Nucleus accumbens (tissue), 56 donors: ENCODE results near the gene RETREG1.

ENCODE experiments used
- DNase-seq, 56 donors: peaks; one replicate each; lab custom pipeline; 2025; lab: John Stamatoyannopoulos, UW

RETREG1 gene

DNA sequence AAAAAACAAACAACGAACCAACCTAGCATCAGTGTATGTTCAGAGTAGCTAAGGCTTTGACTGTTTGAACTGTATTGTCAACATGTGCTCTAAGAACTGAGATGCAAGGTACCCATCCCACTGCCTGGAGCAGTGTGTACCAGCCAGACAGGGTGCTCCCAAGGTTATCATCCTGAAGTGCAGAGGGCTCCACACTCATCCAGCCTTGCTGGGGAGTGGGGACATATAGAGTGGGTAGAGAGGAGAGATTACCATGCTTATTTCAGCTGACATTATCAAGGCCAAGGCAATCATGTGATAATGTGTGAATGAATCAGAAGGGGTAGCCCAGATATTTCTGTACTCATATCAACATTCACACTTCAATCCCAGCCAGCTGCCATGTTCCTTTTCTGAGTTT is 82.5 kb downstream of the RETREG1 start:
- no peak for DNase-seq

DNA sequence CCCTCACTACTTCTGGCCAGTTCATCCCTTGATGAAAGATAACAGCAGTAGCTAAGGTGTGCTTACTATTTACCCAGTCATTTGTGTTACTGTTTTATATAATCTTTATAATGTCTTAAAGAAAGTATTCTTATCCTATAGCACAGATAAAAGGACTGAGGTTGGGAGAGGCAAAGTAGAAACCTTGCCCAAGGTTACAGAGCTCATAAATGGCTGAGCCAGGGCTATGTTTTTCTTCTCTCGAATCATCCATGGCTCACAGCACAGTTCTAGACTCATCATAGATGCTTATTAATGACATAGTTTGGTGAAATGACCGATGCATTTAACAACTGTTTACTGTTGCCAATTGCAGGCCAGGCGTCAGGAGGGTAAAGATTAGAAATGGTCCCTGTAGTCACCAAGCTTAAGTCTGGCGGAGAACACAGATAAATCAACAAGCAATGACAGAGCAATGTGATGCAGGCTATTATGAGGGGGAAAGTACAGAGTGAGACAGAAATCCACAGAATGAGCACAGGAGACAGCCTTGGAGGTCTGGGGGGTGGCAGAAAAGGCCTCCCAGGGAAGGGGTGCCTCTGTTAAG is 85.6 kb downstream of the RETREG1 start:
- no peak for DNase-seq

DNA sequence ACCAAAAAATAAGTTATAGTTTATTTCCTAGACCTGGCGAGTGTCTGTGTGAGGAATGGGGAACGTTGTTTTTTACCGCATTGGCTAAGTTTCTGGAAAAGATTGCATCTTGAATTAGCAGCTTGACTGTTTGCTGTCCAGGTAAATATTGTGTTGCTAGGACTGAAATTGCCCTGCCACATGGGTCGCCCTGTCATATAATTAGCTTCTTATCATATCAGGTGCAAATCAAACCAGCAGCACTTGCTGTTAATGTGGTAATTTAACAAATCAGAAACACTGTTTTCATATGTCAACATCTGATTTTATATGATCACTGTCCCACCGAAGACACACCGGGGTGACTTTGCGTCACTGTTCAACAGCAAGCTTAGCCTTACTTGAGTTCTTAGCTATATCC is 87.5 kb downstream of the RETREG1 start:
- DNase-seq = no peak

DNA sequence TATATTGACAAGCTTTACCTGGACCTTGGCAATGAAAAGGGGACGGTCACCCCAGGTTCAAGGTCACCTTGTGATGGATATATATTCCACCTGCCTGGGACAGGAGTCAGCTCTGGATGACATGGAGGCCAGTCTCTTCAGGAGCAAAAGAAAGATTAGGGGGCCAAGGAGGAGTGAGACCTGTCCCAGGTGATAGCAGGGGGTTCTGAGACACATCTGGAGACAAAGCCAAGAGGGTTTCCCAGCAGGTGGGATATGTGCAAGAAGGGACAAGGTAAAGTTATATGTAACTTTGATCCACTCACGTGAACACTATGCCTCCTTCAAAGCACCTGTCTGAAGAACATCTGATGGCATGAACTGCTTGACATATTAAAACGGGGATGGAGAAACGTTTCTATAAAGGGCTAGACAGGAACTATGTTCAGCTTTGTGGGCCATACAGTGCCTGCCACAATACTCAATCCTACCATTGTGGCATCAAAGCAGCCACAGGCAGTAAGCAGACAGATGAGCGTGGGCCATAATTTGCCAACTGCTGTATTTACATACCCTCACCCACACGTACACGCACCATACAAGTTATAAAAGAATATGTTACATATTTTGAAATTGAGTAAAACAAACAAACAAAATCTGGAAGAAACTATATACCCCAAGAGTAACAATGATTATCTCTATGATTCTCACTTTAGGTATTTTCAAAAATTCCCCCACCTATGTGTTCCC is 88.3 kb downstream of the RETREG1 start:
- DNase-seq = no peak

DNA sequence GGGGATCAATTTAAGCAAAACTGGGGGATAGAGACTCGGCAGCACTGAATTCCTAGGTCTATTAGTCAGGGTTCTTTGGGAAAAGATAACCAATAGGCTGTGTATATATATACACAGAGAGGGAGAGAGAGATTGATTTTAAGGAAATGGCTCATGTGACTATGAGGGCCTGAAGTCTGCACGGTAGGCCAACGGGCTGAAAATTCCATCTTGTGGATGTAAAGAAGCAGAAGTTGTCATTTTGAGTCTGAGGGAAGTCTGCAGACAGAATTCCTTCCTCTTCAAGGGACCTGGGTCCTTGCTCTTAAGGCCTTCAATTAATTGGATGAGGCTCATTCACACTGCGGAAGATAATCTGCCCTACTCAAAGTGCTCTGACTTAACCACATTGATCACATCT is 91.1 kb downstream of the RETREG1 start:
- DNase-seq = no peak

DNA sequence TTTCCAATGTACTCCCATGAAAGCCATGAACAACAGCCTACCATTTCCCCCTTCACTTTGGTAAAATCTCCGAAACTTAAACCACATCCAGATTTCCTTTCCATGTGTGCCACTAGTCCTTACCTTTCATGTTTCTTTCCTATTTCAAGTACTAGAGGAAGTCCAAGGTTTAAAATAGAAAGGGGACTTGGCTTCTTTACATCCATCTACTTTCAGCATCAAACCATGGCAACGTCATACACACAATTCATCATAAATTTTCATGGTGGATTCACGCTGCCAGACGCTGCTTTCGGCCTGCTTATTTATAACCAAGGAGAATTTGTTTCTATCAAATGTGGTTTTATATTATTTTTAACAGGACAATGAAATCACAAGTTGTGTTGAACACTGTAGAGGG is 92.5 kb downstream of the RETREG1 start:
- no peak for DNase-seq

DNA sequence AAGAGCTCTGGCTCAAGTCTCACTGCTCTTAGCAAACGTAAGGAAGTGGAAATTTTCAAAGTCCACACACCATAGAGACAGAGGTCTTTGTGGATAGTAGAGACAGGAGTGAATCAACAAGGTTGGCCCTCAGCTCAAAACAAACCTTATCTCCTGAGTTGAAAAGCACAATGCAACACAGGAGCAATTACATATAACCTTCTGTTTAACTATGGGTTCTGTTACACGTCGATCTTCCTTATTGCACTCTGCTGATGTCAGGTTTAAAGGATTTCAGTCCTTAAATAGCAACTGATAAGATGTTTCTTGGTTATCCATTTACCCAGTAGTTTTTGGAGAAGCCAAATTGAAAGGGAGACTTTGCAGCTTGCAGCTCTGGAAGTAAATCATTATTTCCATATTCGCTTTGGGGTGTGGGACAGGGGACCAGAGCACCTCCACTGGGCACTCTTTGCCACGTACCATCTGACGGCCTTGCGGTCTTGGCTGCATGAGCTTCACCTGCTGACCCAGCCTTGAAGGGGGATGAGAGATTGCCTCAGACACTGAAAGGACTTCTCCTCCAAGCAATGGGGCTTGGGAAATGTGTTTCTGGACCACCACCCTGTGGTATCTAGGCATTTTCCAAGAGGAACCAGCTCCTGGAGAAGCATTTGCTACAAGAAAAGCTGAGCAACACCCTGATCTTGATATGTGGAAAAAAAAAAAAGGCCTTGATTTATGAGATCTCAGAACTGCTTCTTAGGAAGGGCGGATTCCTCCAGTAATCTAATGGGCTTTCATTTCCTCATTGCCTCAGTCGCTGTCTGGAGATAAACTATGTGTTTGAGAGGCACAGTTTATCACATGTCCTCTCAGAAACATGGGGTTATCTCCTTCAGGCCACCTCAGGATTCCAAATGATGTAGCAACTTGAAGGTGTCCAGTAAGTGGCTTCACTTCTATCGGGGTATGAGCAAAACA is 95.0 kb downstream of the RETREG1 start:
- no peak for DNase-seq

DNA sequence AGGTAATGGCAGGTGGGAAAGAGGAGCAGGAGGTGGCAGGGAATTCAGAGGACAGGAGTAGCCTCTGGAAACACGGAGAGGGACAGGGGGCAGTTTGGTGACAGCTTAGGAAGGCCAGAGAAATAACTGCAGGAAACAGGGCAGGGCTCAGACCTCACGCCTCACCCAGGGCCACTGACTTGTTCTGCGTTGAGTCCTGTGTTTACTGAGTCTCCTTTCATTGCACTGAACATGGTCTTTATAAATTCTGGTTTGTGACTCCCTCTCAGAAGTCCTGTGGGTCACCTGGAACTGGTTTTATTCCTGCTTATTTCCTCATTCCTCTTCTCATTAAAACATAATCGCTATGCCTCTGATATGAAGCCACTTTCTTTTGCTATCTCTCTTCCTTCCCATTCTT is 96.0 kb downstream of the RETREG1 start:
- DNase-seq = no peak

DNA sequence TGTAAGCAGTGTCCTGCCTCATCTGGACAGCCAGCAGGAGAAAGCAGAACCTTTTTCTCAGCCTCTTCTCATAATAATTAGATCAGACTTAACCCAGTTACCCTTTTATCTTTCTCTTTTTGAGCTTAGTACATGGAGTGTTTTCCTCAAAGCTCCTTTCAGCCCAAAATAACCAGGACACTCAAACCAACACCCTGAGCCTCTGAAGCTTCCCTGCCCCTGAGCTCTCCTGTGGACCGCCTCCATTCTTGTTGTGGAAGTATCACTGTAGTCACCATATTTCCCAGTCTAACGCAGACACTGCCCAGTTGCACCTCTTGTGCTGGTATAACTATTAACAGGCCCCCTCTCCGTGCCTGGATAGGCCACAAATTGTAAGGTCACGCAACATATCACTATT is 97.4 kb downstream of the RETREG1 start:
- DNase-seq = no peak

DNA sequence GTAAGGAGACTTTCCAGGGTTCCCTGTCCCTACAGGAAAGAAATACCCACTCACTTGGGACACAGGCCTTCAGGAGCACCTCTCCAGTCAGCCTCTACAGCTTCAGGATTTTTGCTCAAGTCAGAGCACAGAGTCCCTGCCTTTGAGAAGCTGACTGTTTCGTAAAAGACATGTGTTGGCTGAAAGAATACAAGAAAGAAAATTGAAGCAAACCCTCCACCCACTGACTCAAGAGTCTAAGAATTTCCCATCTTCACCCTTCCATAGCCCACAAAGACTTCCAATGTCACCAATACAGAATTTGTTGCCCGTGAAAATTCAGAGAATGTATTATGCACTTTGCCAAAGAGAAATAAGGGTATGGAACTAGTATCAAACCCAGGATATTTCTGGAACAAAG is 98.2 kb downstream of the RETREG1 start:
- DNase-seq = no peak

DNA sequence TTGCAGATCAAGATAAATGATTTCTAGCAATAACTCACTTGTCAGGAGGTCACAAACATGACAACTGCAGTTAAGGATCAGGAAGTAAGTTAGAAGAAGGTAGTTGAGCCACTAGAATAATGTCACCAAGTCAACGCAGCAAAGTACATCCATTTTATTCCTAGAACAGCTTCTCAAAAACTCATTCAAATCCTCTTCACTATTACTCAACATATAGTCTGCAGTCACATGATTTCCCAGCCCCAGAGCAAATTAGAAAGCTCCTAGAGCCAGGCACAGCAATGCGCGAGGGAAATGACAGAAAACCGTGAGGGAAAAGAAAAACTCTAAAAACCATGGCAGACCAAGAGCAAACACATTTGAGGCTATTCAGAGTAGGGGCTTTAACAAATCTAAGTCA is 101.3 kb downstream of the RETREG1 start:
- no peak for DNase-seq

DNA sequence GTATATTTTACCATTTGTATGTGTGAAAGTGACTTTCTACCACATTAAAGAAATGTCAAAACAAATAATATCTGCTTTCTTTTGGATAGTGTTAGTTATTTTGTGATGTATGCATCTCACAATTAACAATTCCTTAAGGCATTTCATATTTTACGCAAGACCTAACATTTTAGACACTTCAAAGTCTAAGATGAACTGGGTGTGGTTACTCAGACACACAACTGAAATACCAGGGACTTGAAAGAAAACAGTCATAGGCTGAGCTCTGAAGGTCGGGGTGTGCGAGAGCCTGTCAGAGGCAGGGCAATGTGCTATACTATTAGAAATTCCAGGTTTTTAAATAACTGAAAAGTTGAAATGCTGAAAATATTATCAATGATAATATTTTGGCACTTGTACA is 106.7 kb downstream of the RETREG1 start:
- no peak for DNase-seq

DNA sequence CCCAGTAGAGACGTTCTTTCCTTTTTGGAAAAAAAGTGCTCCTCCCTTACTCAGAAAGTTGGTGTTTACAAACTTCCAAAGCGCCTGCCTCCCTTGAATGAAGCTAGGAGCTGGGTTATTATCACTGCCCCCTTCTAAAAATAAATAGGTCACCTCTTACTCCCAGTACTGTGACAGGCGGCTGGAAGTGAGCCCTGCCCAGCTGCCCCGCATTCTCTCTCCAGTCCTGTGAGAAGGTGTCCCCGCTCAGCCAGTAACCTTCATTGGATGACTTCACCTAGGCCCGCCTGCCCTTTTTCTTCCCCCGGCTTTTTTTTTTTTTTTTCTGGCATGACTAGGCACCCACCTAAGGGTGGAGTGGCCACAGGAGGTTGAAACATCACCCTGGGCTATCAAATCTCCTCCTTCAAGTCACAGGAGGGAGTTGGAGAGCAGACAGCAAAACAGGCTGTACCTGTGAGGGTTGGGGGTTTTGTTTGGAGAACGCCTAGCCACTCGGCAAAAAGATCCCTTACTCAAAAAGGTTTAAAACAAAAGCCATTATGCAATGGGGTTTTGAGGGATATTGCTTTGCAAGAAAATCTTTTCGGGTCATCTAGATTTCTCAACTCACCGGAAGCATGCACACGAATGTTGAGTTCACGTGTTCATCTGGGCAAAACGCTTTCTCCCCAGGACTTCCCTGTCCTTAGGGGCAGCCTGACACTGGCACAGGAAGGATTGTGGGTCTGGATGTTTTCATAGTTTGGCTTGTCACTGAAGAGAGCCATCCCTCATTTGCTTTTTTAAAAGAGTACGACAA is 107.9 kb downstream of the RETREG1 start:
- DNase-seq = peak in 1 of 56 donors; percentile 6

DNA sequence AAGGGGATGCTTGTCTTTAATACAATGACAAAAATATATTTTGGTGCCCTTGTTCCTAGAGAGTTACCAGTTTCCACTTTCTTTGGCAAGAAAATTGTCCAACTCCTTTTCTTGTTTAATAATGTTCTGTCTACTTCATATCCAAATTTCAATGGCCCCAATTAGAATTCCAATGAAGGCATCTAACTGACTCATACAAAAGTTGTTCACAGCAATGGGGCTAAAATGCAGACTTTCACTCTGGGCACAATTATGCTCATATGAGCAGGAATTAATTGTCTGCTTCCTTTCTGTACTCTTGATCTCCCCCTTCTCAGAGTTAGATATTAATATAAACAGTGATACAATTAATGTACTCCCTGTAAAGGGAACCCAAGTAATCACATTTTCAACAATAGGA is 109.1 kb downstream of the RETREG1 start:
- DNase-seq = no peak

DNA sequence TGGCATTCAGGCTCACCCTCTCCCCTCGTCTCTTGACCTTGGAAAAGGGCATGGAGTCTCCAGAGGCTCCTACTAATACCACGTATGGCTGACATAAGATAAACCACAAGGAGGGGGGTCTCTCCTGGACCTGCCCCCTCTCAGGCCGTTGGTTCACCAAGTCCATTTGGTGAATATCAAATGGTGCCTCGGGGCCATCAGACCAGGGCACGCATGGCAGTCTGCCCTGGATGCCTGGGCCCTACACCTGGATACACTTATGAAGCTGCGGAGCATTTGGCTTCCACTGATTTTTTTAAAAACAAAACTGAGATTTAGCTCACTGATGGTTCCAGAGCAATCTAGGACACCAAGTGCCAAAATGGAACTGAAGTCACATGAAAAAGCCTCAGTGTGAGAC is 110.9 kb downstream of the RETREG1 start:
- DNase-seq = no peak

DNA sequence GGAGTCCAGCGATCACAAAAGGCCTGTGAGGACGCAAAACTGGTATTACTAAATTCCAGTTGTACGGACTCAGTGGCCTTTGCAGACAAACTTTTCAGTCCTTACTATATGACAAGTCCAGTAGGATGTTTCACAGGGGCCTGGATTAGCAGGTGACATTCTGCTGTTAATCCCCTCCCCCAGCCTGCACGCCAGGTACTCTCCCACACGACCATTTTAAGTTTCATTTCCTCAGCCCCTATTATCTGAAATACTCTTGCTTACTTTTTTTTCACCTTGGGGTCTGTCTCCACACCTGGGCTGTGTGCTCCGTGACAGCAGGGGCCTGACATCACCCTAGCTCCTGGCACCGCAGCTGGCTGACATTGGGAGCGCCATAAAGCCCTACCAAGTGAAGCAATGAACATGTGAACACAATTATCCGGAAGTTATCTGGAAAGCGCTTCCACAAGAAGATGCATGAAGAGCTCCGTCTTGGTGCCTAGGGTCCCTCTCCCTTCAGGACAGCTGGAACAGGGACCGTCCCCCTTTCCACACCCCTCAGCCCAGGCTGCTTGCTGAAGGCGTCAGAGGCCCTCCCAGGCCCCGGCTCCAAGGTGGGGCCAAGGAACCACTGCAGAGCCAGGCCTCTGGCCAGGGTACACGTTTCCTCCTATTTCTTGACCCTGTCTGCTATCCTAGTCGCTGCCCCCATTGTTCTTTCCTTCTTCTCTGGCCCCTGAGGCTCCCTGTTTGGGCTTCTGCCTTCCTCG is 111.5 kb downstream of the RETREG1 start:
- DNase-seq = no peak

DNA sequence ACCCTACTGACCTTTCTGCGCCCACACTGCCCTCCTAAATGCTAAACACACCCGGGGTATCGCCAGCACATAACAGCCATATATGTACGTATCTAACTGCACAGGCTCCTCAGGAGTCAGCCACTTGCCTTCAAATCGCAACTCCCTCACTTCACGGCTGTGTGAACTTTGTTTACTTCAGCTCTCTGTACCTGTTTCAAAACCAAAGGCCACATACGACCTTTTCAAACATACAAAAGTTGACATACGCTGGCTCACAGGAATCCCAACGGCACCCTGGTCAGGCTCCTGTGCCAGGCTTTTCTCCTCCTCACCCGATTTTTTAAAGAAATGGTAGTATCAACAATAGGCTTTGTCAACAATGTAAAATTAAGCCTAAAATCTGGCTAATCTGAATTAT is 112.2 kb downstream of the RETREG1 start:
- DNase-seq = no peak

DNA sequence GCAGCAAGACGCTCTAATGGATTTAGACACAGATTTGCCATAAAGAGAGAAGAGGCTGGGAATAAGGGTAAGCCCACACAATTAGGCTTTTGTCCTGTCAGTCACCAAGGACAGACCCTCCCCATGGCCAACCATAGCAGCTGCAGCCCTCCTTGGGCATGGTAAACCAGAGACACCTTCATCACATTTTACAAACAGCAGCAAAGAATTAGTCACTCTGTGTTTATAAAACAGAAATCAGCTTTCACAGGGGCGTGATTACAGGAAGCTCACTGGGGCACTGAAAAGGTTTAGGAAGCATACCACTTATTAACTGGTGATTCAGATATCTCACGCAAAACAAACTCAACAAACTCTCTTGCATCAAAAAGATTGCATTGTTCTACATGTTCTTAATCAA is 113.9 kb downstream of the RETREG1 start:
- DNase-seq = no peak

DNA sequence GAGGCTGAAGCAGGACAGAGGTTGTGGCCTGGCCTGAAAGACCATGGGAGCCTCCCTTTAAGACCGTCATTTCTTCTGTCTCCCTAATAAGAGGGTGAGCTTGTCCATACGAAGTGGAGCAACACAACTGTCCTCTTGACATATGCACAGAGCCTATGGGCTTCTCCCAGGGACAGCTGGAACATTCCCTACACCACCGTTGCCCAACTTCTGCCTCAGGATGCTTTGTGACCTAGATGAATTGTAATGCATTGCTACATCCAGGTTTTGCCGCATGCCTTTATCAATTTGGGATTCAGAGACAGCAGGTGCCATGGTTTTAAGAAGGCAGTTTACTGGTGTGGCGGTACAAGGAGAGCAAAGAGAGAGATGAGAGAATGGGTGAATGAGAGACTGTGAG is 116.8 kb downstream of the RETREG1 start:
- DNase-seq = no peak

DNA sequence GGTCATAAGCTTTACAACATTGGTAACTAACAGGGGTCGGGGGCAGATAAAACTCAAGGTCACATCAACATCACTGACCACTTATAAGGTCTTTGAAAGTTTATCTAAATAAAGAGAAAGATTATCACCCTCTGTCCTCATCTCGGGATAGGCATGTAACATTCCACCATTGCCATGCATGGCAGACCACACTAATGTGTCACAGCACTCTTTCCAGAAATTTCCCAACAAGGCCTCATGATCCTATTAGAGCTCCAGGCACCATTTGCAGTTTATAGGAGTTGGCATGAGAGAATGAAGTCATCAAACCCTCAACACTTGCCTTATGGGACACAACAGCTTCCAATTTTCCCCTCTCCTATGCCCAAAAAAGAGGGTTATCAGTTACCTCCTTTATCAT is 119.3 kb downstream of the RETREG1 start:
- DNase-seq = no peak
